Naive thymus-derived CD4-positive, alpha-beta T cell (primary cell): ENCODE results near the gene RFX8. TPM values are rescaled to one million over a fixed set of nuclear protein-coding genes. Genes with fewer than 3 reads are reported as not detected.

Experiments
- ATAC-seq: fragments of 150-1000 bp; cut with Tn5 transposase; 2 replicates; pipeline ENCODE4 v1.10.0; 2021; ENCODE audit warnings: mild to moderate bottlenecking, moderate library complexity
- CTCF ChIA-PET: fragments of 350-600 bp; sonication (Branson Sonifier 250); formaldehyde crosslinking; loops from one replicate; lab custom pipeline; 2021; ENCODE audit warnings: antibody characterized with exemption; lab: Charles Lee
- POLR2A ChIA-PET: fragments of 350-600 bp; sonication (Branson Sonifier 250); formaldehyde crosslinking; loops from one replicate; lab custom pipeline; 2021; ENCODE audit warnings: antibody characterized with exemption, inconsistent platforms; lab: Charles Lee
- DNase-seq, 9 donors: peaks; one replicate each; pipeline versions ENCODE4 v3.0.0 to v3.0.0-alpha.2; 2020 to 2022; ENCODE audit warnings: mixed read lengths in 1 of 9
- H3K27ac ChIP-seq: one replicate; pipeline ENCODE4 v1.7.0; 2013; ENCODE audit warnings: mild to moderate bottlenecking, low read depth, low read length, moderate library complexity
- H3K27me3 ChIP-seq, 2 donors: one replicate each; pipeline ENCODE4 v1.7.0; 2013; ENCODE audit warnings: low read length in 2 of 2, mild to moderate bottlenecking in 2 of 2, moderate library complexity in 2 of 2; ENCODE audit not compliant: control insufficient read depth in 2 of 2, insufficient read depth in 2 of 2
- H3K36me3 ChIP-seq, 3 experiments: 1 replicate in 2 of 3; 2 replicates in 1 of 3; pipeline ENCODE4 v1.7.0; 2013; ENCODE audit warnings: low read length in 3 of 3, mild to moderate bottlenecking in 3 of 3, moderate library complexity in 1 of 3; ENCODE audit not compliant: insufficient read depth in 3 of 3, control insufficient read depth in 2 of 3
- H3K4me1 ChIP-seq, 2 donors: one replicate each; pipeline ENCODE4 v1.7.0; 2013; ENCODE audit warnings: low read length in 2 of 2, mild to moderate bottlenecking in 2 of 2, moderate library complexity in 1 of 2; ENCODE audit not compliant: control insufficient read depth in 2 of 2, insufficient read depth in 2 of 2
- H3K4me3 ChIP-seq: 2 replicates; pipeline ENCODE4 v1.7.0; 2013; ENCODE audit warnings: mild to moderate bottlenecking, low read length
- H3K9me3 ChIP-seq, 3 experiments: 1 replicate in 2 of 3; 2 replicates in 1 of 3; pipeline ENCODE4 v1.7.0; 2013; ENCODE audit warnings: low read length in 3 of 3; ENCODE audit not compliant: control insufficient read depth in 2 of 3
- H3K27ac Mint-ChIP-seq, 9 donors: one replicate each; pipeline ENCODE4 v1.8.0; 2020 to 2022; ENCODE audit warnings: mixed read lengths in 9 of 9, mild to moderate bottlenecking in 8 of 9, moderate library complexity in 5 of 9, inconsistent platforms in 2 of 9
- H3K27me3 Mint-ChIP-seq, 5 donors: one replicate each; pipeline ENCODE4 v1.8.0; 2021 to 2022; ENCODE audit warnings: mixed read lengths in 5 of 5, mild to moderate bottlenecking in 1 of 5
- H3K36me3 Mint-ChIP-seq, 5 donors: one replicate each; pipeline ENCODE4 v1.8.0; 2020 to 2022; ENCODE audit warnings: mixed read lengths in 5 of 5, mild to moderate bottlenecking in 3 of 5, inconsistent platforms in 1 of 5
- H3K4me1 Mint-ChIP-seq, 7 donors: one replicate each; pipeline ENCODE4 v1.8.0; 2020 to 2022; ENCODE audit warnings: mixed read lengths in 7 of 7, mild to moderate bottlenecking in 3 of 7, inconsistent platforms in 1 of 7
- H3K4me3 Mint-ChIP-seq, 10 donors: one replicate each; pipeline ENCODE4 v1.8.0; 2020 to 2022; ENCODE audit warnings: mild to moderate bottlenecking in 10 of 10, mixed read lengths in 10 of 10, moderate library complexity in 6 of 10, inconsistent platforms in 2 of 10
- H3K9me3 Mint-ChIP-seq, 11 donors: one replicate each; pipeline ENCODE4 v1.8.0; 2020 to 2022; ENCODE audit warnings: mixed read lengths in 11 of 11, mild to moderate bottlenecking in 4 of 11, inconsistent platforms in 1 of 11, moderate library complexity in 1 of 11
- intact Hi-C, 2 donors: fragments of 100-400 bp; cut with micrococcal nuclease; formaldehyde crosslinking; loops; one replicate each; pipeline ENCODE4 v1.15.1; 2023
- polyA plus RNA-seq, 2 donors: library from polyadenylated mRNA; unstranded; fragments of 300-500 nt; fragmentation: Illumina TruSeq; gene quantifications; one replicate each; pipeline ENCODE4 v1.2.3, GENCODE V29; 2021
- total RNA-seq, 6 experiments: library from RNA in 5 of 6; stranded (reverse) in 5 of 6; gene quantifications; 1 replicate in 5 of 6; 2 replicates in 1 of 6; pipeline ENCODE4 v1.2.3 and lab custom pipeline; 2021 to 2026

The RFX8 gene
- total and polyA plus RNA-seq, 7 experiments from 2014 or later, result 0.24 to 2.0 (median 0.88) TPM; not detected in 3

GRCh38 chr2:101516823-101517690 lies 42.1 kb upstream of the RFX8 start:
- CTCF ChIA-PET, result no interaction called here
- H3K36me3 ChIP-seq, result no peaks in the 10 kb centered on the region
- no peak overlapping the region for H3K4me3 ChIP-seq
- H3K27ac ChIP-seq, result no peak overlapping the region
- H3K27me3 Mint-ChIP-seq, result peaks cover 0 to 8% (median 0%) of the 10 kb centered on the region in 5 donors
- ATAC-seq, result peak; percentile 87
- POLR2A ChIA-PET, result no interaction called here
- intact Hi-C loops, result loop anchor here in 1 of 2 donors (5.0 kb wide), 1 partner anchor 45 kb away; no protein-coding TSS in a partner anchor
- H3K4me3 Mint-ChIP-seq, result peak overlapping the region in 5 of 10 donors; percentile 17 to 55 (median 53)
- H3K4me1 Mint-ChIP-seq, result peaks cover 20 to 50% (median 46%) of the 10 kb centered on the region in 7 donors
- H3K27me3 ChIP-seq, result no peaks in the 10 kb centered on the region
- H3K4me1 ChIP-seq, result peaks cover 6 to 15% of the 10 kb centered on the region in 2 donors
- H3K36me3 Mint-ChIP-seq, result peaks cover 0 to 22% (median 0%) of the 10 kb centered on the region in 5 donors
- peaks cover 0 to 14% (median 0%) of the 10 kb centered on the region in 11 donors for H3K9me3 Mint-ChIP-seq
- peak overlapping the region in 2 of 9 donors; percentile 45 to 53 for H3K27ac Mint-ChIP-seq
- H3K9me3 ChIP-seq, result no peaks in the 10 kb centered on the region
- peak in 5 of 9 donors; percentile 10 to 23 (median 14) for DNase-seq

GRCh38 chr2:101516349-101516748 lies 41.4 kb upstream of the RFX8 start:
- peaks cover 0 to 22% (median 0%) of the 10 kb centered on the region in 5 donors for H3K36me3 Mint-ChIP-seq
- intact Hi-C loops, result loop anchor here in 1 of 2 donors (5.0 kb wide), 1 partner anchor 46 kb away; no protein-coding TSS in a partner anchor
- DNase-seq, result no peak

GRCh38 chr2:101515477-101515876 lies 40.6 kb upstream of the RFX8 start:
- Mint-ChIP-seq H3K4me1 (peaks cover 19 to 48% (median 45%) of the 10 kb centered on the region in 7 donors), H3K4me3 (peak overlapping the region in 1 of 10 donors; percentile 38), H3K36me3 (peaks cover 0 to 22% (median 0%) of the 10 kb centered on the region in 5 donors), H3K27ac (no peak overlapping the region), H3K9me3 (peaks cover 0 to 14% (median 0%) of the 10 kb centered on the region in 11 donors), H3K27me3 (peaks cover 0 to 8% (median 0%) of the 10 kb centered on the region in 5 donors)
- H3K27ac ChIP-seq, result no peak overlapping the region
- no peaks in the 10 kb centered on the region for H3K9me3 ChIP-seq
- no peak overlapping the region for H3K4me3 ChIP-seq
- no peak for DNase-seq
- H3K27me3 ChIP-seq, result no peaks in the 10 kb centered on the region
- peaks cover 6 to 14% of the 10 kb centered on the region in 2 donors for H3K4me1 ChIP-seq
- intact Hi-C loops, result loop anchor here in 1 of 2 donors (5.0 kb wide), 1 partner anchor 47 kb away; no protein-coding TSS in a partner anchor
- ChIA-PET CTCF (no interaction called here), POLR2A (no interaction called here)
- no peak for ATAC-seq
- H3K36me3 ChIP-seq, result no peaks in the 10 kb centered on the region

More at GRCh38 chr2:101516349-101516748, 41.4 kb upstream of the RFX8 start:
- Mint-ChIP-seq H3K9me3 (peaks cover 0 to 14% (median 0%) of the 10 kb centered on the region in 11 donors), H3K4me3 (peak overlapping the region in 2 of 10 donors; percentile 17 to 55), H3K27me3 (peaks cover 0 to 8% (median 0%) of the 10 kb centered on the region in 5 donors), H3K4me1 (peaks cover 20 to 50% (median 46%) of the 10 kb centered on the region in 7 donors), H3K27ac (peak overlapping the region in 2 of 9 donors; percentile 45 to 53)
- Histone ChIP-seq H3K27ac (no peak overlapping the region), H3K4me3 (no peak overlapping the region), H3K4me1 (peaks cover 6 to 15% of the 10 kb centered on the region in 2 donors), H3K9me3 (no peaks in the 10 kb centered on the region), H3K36me3 (no peaks in the 10 kb centered on the region), H3K27me3 (no peaks in the 10 kb centered on the region)
- POLR2A ChIA-PET, result no interaction called here
- ATAC-seq, result no peak
- CTCF ChIA-PET, result no interaction called here

GRCh38 chr2:101512993-101513392 lies 38.1 kb upstream of the RFX8 start:
- intact Hi-C loops, result no loop called here
- H3K36me3 Mint-ChIP-seq, result peaks cover 0 to 21% (median 0%) of the 10 kb centered on the region in 5 donors
- no peaks in the 10 kb centered on the region for H3K27me3 ChIP-seq
- H3K4me1 ChIP-seq, result peaks cover 6 to 8% of the 10 kb centered on the region in 2 donors
- DNase-seq (no peak), ATAC-seq (no peak)
- no peak overlapping the region for H3K4me3 ChIP-seq
- H3K27ac Mint-ChIP-seq, result no peak overlapping the region
- ChIA-PET POLR2A (interaction anchor here (0.8 kb wide), 1 partner anchor 109 kb away, joined by 3 read pairs; no protein-coding TSS in a partner anchor), CTCF (no interaction called here)
- no peak overlapping the region for H3K27ac ChIP-seq
- no peaks in the 10 kb centered on the region for H3K9me3 ChIP-seq
- H3K9me3 Mint-ChIP-seq, result peaks cover 0 to 14% (median 0%) of the 10 kb centered on the region in 11 donors
- no peak overlapping the region for H3K4me3 Mint-ChIP-seq
- H3K36me3 ChIP-seq, result no peaks in the 10 kb centered on the region
- peaks cover 14 to 29% (median 25%) of the 10 kb centered on the region in 7 donors for H3K4me1 Mint-ChIP-seq
- H3K27me3 Mint-ChIP-seq, result peaks cover 0 to 8% (median 0%) of the 10 kb centered on the region in 5 donors

- H3K4me3 Mint-ChIP-seq, result no peak overlapping the region
- CTCF ChIA-PET, result interaction anchor here (0.6 to 0.7 kb wide), 2 partner anchors 10 to 300 kb away, joined by 4 read pairs; no protein-coding TSS in a partner anchor
- no peak overlapping the region for H3K27ac Mint-ChIP-seq
These were observed 36.5 kb upstream of the RFX8 start for GRCh38 chr2:101511381-101511780.

GRCh38 chr2:101509499-101510284 lies 34.8 kb upstream of the RFX8 start:
- intact Hi-C loops, result no loop called here
- ChIA-PET POLR2A (interaction anchor here (0.6 to 0.7 kb wide), 2 partner anchors 12 to 66 kb away, joined by 3 read pairs; no protein-coding TSS in a partner anchor), CTCF (interaction anchor here (0.7 kb wide), 1 partner anchor 67 kb away, joined by 3 read pairs; no protein-coding TSS in a partner anchor)
- H3K27me3 Mint-ChIP-seq, result peaks cover 0 to 11% (median 0%) of the 10 kb centered on the region in 5 donors
- ATAC-seq, result no peak
- peak overlapping the region in 1 of 9 donors; percentile 16 for H3K27ac Mint-ChIP-seq
- peaks cover 0 to 7% (median 0%) of the 10 kb centered on the region in 5 donors for H3K36me3 Mint-ChIP-seq
- Histone ChIP-seq H3K36me3 (no peaks in the 10 kb centered on the region), H3K9me3 (no peaks in the 10 kb centered on the region), H3K27ac (no peak overlapping the region), H3K4me1 (no peaks in the 10 kb centered on the region), H3K27me3 (no peaks in the 10 kb centered on the region), H3K4me3 (no peak overlapping the region)
- H3K4me1 Mint-ChIP-seq, result peaks cover 0 to 3% (median 0%) of the 10 kb centered on the region in 7 donors
- peaks cover 0 to 6% (median 0%) of the 10 kb centered on the region in 11 donors for H3K9me3 Mint-ChIP-seq
- no peak overlapping the region for H3K4me3 Mint-ChIP-seq
- DNase-seq, result no peak

More at GRCh38 chr2:101511381-101511780, 36.5 kb upstream of the RFX8 start:
- intact Hi-C loops, result no loop called here
- Histone ChIP-seq H3K4me1 (no peaks in the 10 kb centered on the region), H3K36me3 (no peaks in the 10 kb centered on the region), H3K27ac (no peak overlapping the region), H3K4me3 (no peak overlapping the region), H3K27me3 (no peaks in the 10 kb centered on the region), H3K9me3 (no peaks in the 10 kb centered on the region)
- no peak for ATAC-seq
- peaks cover 0 to 11% (median 0%) of the 10 kb centered on the region in 5 donors for H3K27me3 Mint-ChIP-seq
- POLR2A ChIA-PET, result no interaction called here
- DNase-seq, result no peak
- peaks cover 0 to 7% (median 0%) of the 10 kb centered on the region in 11 donors for H3K9me3 Mint-ChIP-seq
- peaks cover 3 to 15% (median 10%) of the 10 kb centered on the region in 7 donors for H3K4me1 Mint-ChIP-seq
- H3K36me3 Mint-ChIP-seq, result peaks cover 0 to 9% (median 0%) of the 10 kb centered on the region in 5 donors
